DMS 273 (cell line): Measurements from ENCODE around the gene GRIP2.

Experiments used
- DNase-seq: peaks from one replicate; lab custom pipeline; 2025; ENCODE audit not compliant: unreplicated experiment; lab: John Stamatoyannopoulos, UW

The GRIP2 gene

GRCh38 chr3:14541646-14542045 lies 1.5 kb upstream of the GRIP2 start:
- no peak for DNase-seq

GRCh38 chr3:14540821-14541385 lies 761 bp upstream of the GRIP2 start:
- no peak for DNase-seq

GRCh38 chr3:14539384-14539741 lies 779 bp downstream of the GRIP2 start:
- no peak for DNase-seq

- no peak for DNase-seq
Measured at GRCh38 chr3:14538451-14539088, 1.6 kb downstream of the GRIP2 start.

- peak; percentile 31 for DNase-seq
Measured at GRCh38 chr3:14537590-14538450, 2.3 kb downstream of the GRIP2 start.

- no peak for DNase-seq
Measured at GRCh38 chr3:14536837-14537589, 3.1 kb downstream of the GRIP2 start.

GRCh38 chr3:14536055-14536815 lies 3.9 kb downstream of the GRIP2 start:
- no peak for DNase-seq

- no peak for DNase-seq
Measured at GRCh38 chr3:14535616-14536015, 4.5 kb downstream of the GRIP2 start.

- no peak for DNase-seq
Measured at GRCh38 chr3:14534516-14535191, 5.5 kb downstream of the GRIP2 start.

GRCh38 chr3:14533457-14533958 lies 6.6 kb downstream of the GRIP2 start:
- DNase-seq, result no peak

- peak; percentile 23 for DNase-seq
Measured at GRCh38 chr3:14532691-14533456, 7.3 kb downstream of the GRIP2 start.

- DNase-seq, result no peak
Measured at GRCh38 chr3:14531856-14532395, 8.2 kb downstream of the GRIP2 start.

- DNase-seq, result no peak
Measured at GRCh38 chr3:14528081-14528480, 12.1 kb downstream of the GRIP2 start.

- DNase-seq, result no peak
Measured at GRCh38 chr3:14525685-14526631, 14.2 kb downstream of the GRIP2 start.

GRCh38 chr3:14524920-14525660 lies 15.1 kb downstream of the GRIP2 start:
- DNase-seq, result no peak

- DNase-seq, result no peak
Measured at GRCh38 chr3:14524311-14524711, 15.8 kb downstream of the GRIP2 start.

GRCh38 chr3:14523792-14524191 lies 16.4 kb downstream of the GRIP2 start:
- DNase-seq, result no peak
